ENCODE data around the gene HSP90AA1.

GRCh38 chr14:102035914-102036313 lies 50.9 kb downstream of the HSP90AA1 start:
- TF ChIP-seq CTCF (IDR thresholded peaks at IDR 0.05) (no peak), EP300 (IDR thresholded peaks at IDR 0.05) (no peak), POLR2AphosphoS5 (IDR thresholded peaks at IDR 0.05) (no peak)
